GM19043 (cell line): ENCODE results near the gene PCF11.
"Not testable (repeated sequence)": the region's sequence is repeated elsewhere in the genome, so short reads cannot be mapped to it uniquely, and the experiment has no call there.

Experiments used
- ATAC-seq: cut with Tn5 transposase; IDR thresholded peaks from one replicate; pipeline ENCODE4 v1.9.1; 2021; ENCODE audit warnings: low read depth; ENCODE audit not compliant: unreplicated experiment

The PCF11 gene

DNA sequence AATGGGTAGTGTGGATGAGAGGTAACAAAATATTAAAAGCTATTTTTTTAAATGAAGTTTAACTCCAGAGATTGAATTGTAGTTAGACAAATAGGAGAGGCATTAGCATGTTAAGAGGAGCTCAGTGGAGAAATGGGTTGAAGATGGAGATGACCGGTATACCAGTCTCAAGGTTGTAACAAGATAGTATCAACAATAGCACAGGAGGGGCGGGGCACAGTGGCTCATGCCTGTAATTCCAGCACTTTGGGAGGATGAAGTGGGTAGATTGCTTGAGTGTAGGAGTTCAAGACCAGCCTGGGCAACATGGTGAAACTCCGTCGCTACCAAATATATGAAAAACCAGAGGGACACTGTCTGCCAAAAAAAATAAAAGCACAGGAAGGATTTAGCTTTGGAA lies 30.5 kb downstream of the PCF11 start:
- no peak for ATAC-seq

DNA sequence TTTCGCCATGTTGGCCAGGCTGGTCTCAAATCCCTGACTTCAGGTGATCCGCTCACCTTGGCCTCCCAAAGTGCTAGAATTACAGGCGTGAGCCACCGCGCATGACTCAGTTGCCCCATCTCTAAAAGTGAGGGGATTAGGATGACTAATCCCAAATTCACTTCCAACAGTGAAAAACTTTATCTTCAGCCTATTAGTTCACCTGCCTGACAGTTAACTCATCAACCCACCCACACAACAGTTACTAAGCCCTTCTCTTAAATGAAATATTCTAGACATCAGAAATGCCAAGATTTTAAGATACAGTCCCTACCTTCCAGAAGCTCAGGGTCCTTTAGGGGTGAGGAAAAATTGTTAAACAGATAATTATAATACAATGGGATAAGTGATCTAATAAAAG lies 34.6 kb downstream of the PCF11 start:
- no peak for ATAC-seq

DNA sequence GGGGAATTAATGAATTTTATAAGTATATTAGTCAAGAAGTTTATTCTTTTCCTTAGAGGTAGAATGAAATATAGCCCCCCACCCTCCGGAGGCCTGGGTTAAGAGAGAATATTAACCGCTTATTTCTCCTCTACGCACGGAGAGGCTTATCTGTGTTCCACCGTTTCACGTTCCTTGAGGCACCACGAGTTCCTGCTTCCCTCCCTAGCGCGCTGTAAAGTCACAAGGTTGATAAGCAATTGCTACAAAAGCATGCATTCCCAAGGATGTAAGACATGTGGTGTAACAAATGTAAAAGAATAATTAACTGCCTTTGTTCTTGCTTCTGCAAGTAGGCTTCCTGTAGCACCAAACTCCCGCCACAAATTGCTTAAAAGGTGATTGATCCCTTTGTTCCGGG lies 35.1 kb downstream of the PCF11 start:
- no peak for ATAC-seq

DNA sequence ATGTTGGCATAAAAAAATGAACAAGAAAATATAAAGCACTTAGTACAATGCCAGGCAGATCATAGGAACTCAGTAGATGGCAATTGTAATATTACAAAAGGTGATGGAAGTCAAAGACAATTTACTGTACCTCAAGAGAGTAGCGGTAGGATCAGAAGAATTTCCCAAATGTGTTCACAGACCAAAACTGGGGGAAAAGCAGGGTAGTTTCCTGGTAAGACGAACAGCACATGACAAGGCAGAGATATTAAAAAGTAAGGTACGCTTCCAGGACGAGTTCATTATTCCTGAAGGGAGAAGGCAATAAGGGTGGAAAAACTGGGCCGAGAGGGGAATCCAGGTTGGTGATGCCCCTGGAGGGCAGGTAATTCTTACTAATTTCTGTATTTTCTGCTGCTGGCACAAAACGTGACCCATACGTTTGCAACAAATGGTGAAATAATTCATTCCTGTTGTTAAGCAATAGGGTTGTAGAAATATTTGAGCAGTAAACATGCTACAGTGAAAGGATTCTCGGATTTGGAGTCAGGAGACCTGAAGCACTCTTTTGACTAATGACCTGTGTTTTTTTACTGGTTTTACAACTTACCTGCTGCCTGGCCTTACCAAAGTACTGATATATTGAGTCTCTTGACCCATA lies 35.8 kb downstream of the PCF11 start:
- ATAC-seq, result no peak

DNA sequence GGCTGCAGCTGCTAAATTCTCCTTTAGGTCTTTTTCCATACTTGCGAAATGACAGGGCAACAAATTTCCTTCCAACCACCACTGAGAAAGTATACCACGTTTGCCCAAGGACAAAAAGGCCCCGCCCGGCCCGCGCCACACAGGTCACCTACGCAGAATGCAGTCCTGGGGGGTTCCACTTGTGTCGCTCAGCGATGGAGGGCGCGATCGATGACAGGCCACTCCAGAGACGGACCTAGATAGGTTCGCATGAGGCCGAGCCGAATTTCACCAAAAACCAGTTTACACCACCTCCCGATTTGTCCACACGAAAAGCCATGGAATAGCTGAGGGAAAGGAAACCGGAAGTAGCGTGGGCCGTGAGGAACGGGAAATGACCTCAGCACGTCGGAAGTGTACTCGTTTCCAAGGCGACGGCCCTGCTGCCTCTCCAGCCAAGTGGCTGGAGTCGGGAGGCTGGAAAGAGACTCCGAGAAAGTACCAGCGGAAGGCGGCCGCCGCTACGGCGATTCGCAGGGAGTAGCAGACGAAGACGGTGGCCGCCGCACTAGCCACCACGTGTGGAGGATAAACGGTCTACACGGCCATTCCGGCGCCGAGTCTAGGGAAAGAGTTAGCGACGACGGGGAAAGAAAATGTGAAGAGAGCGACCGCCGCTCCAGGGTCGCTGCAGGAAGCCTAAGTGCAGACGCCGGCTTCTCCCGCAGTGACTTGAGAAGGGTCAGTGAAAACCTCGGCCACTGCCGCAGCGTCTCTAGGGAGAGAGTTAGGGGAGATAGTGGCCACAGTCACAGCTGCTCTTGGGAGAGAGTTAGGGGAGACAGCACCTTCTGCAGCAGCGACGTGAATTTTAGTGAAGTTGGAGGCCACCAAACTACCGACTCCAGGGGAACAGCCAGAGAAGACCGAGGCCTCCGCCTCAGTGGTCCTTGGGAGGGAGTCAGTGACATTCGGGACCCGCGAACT lies 36.7 kb downstream of the PCF11 start, which contains the start of gene ANKRD42:
ANKRD42 (plus strand) TSS at position 398 of the 966 bp plus-strand sequence. CDS start 959 bp downstream, outside the sequence.
- peak; percentile 92 for ATAC-seq

DNA sequence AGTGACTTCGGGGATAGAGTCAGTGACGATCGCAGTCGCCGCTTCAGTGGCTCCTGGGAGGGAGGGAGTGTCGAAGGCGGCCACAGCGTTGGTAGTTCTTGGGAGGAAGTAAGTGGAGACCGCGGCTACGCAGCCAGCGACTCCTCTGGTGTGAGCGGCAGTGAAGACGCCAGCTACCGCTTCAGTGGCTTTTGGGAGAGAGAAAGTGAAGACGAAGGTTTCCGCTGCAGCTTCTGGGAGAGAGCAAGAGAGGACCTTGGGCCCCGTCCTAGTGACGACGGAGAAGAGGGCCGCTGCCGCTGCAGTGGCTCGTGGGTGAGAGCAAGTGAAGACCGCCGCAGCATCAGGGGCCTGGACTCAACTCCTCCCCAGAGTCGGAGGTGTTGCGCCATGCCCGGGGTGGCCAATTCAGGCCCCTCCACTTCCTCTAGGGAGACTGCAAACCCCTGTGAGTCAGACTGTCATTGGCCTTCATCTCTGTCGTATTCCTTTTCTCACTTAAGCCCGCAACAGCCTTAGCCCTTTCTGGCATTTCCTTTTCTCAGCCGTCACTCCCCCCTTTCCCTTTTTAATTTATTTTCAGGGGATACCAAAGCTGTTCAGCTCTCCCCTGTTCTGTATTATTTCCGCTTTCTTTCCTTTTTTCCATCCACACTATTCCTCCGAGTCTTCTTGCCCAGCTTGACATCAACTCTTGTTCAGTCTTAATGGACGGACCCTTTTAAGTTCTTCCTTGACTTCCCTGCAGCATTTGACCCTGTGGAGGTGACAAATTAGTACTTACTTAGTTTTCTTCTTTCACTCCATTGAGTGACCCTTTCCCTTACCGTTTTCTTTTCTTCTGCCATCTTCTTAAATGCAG lies 37.6 kb downstream of the PCF11 start:
- ATAC-seq, result peak; percentile 47

DNA sequence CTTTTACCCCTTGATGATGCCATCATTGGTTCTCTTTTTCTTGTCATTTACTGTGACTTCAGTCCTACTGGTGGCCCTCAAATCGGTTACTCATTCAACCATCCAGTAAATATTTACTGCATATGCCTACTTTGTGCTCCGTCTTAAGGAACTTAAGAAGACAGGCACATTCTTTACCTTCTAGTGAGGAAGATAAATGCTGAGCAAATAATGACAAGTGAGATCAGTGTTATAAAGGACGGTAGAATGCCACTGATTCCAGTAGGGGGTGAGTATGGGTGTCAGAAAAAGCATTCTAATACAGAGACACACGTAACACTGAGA lies 38.2 kb downstream of the PCF11 start:
- ATAC-seq, result no peak

DNA sequence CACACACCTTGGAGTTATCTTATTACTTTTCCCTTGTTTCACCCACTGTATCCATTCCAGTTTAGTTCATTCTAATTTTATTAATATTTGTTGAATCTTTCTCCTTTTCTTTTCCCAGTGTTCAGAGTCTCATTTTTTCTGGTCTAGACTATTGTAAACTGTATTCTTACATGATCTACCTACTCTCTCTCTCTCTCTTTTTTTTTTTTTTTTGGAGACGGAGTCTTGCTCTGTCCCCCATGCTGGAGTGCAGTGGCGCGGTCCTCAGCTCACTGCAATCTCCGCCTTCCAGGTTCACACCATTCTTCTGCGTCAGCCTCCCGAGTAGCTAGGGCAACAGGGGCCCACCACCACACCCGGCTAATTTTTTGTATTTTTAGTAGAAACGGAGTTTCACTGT lies 38.7 kb downstream of the PCF11 start:
- ATAC-seq, result no peak

DNA sequence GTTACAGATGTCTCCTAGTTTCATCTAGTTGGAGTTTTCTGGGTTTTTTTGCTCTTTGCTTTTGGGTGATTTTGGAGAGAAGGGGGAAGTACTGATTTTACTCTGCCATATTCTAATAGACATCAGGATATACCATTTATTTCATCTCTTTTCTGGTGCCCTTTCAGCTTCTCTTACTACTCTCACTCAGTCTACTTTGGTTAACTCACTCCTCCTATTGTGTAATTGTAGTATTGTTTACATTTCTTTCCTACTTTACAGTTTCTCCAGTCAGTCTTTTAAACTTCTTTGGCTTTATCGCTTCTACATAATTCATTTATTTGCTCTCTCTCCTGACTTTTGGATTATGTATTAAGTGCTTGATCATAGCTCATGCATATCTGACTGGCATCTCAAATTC lies 43.1 kb downstream of the PCF11 start:
- no peak for ATAC-seq

DNA sequence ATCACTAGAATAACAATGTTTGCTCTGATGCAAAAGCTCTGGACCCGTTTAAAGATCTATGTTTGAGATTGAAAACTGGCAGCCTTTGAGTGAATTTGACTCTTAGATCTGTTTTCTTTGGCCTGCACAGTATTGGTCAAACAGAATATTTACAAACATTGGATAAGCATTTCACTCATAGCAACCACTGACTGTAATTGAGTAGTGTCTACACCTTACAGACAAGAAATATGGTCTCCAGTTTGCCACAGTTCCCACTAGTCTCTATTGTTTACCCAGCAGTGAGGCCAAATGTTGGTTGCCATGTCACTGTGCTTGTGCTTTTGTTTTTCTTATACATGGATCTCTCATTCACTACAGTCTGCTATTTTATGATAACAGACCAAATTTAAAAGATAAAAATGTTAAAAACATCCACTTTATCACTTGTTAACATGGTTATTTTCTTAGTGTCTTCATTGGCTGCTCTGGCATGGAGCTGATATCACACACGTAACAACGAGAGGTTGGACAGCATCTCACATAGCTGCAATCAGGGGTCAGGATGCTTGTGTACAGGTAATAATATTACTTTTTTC lies 48.8 kb downstream of the PCF11 start:
- ATAC-seq, result no peak

DNA sequence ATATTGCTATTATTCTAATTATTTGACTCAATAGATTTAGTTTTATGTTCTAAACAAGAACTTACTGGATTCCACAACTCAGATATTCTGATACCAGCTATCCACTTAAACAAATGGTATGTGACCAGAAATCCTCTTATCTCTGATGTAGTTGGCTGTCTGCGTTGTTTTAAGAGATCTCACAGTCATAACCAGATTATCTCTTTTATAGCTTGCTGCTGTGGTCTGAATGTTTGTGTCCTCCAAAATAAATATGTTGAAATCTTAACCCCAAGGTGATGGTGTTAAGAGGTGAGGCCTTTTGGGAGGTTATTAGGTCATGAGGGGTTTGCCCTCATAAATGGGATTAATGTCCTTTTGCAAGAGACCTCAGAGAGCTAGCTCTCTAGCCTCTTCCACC lies 49.3 kb downstream of the PCF11 start:
- no peak for ATAC-seq

DNA sequence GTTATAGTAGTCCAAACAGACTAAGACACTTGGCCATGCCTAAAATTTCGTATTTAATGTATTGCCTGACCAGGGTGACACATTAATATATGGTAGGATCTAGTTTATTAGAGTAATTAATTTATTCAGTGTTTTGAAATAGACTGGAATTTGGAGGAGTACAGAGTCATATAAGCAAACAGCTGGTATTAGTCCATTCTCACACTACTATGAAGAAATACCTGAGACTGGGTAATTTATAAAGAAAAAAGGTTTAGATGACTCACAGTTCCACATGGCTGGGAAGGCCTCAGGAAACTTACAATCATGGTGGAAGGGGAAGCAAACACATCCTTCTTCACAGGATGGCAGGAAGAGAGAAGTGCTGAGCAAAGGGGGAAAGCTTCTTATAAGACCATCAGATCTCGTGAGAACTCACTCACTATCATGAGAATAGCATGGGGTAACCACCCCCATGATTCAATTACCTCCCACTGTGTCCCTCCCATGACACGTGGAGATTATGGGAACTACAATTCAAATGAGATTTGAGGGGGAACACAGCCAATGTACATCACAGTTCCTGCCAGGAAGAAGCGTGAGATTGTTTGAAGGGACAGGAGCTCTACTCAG lies 49.9 kb downstream of the PCF11 start:
- not testable (repeated sequence) for ATAC-seq

DNA sequence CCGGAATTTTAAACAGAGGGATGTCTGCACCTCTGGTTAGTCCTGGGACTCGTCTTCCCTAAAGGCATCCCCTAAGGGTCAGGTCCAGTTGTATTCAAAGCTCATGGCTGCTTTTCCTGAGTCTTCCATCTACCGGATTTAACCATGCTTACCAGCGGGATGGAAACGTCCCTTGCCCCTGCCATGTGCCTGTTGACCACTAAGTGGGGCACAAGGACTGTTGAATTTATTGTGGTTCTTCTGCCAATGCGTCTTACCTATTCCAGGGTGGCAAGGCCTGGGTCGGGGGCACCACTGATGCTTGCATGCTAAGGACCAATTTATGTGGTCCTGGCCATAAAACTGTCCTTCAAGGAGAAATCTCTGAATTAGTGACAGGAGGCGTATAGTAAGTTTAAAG lies 62.2 kb downstream of the PCF11 start:
- ATAC-seq, result no peak

DNA sequence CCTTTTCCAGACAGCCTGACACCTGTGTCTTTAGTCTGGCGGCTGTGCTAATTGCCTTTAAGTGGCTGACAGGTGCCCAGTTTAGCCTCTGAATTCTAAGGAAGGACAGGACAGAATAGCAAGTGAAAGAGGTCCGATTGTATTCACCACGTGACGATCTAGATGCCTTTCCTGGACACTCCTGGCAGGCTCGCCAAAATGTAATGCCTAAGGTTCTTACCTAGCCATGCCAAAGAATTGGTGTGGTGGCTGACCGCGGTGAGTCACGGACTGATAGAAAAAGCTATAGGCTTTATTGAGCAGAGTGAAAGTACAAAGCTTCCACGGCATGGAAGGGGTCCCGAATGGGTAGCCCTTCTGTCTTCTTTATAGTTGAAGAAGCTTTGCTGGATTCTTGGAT lies 63.3 kb downstream of the PCF11 start:
- ATAC-seq, result no peak

DNA sequence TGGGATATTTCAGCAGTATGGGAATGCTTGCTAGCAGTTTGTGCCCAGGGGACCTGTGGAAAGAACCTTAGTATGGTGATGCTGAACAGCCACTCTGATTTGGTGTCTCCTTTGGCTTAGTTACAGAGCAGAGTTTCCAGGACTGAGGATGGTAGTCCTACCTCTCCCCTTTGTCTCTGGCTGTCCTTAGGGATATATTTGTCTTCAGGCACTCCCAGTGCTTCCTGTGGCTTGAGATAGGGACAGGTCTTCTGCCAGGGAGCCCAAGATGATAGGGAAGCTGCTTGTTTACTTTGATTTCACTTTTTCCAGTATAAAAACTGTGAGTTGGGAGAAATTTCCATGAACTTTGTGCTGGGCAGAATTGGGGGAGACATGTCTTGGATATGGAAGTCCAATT lies 64.8 kb downstream of the PCF11 start:
- no peak for ATAC-seq

DNA sequence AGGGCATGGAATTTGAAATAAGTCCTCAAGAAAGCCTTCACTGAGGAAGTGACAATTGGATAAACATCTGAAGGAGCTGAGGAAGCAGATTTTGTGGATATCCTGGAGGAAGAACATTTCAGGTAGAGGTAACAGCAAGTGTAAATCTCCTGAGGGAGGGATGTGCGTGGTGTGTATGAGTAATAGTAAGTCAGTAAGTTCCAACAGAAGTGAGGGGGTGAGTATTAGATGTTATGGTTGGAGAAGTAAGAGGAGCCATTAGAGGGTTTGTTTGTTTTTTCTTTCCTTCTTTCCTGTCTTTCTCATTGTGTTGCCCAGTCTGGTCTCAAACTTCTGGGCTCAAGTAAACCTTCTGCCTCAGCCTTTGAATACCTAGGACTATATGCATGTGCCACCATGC lies 65.6 kb downstream of the PCF11 start:
- ATAC-seq, result no peak

DNA sequence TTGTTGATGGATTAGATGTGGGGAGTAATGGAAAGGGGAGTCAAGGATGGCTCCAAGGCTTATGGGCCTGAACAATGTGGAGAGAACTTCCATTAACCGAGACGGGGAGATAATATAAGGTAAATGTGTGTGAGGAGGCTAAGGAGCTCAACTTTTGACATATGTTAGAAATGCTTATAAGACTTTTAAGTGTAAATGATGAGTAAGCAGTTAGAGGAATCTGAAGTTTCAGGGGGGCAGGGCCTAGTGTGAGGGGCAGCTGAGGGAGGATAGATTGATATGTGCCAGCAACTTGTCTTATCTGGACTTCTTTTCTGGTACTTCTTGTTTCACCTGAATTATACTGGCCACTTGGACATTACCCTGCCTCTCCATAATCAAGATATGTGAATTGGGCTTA lies 66.5 kb downstream of the PCF11 start:
- ATAC-seq, result no peak

DNA sequence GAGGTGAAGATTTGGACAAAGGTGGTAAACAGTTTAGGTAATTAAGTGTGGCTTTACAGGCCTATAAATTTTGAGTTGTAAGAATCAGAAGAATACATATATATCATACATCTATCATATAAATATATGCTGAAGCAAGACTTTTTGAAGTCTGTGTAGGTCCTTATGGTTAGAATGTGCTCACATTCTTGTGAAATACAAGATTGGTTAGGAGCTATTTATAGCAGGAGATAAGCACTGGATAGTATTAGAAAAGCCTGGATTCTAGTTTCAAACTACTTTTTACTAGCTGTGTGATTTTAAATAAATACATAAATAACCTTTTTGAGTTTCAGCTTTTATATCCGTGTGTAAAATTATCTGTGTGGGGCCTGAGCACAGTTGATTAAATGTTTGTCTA lies 78.9 kb downstream of the PCF11 start:
- ATAC-seq, result no peak
